ENCODE data around the gene AKAP13.
"Not testable (repeated sequence)": the region's sequence is repeated elsewhere in the genome, so short reads cannot be mapped to it uniquely, and the experiment has no call there.

AKAP13 gene

GRCh38 chr15:85482894-85483293 lies 102.5 kb downstream of the AKAP13 start:
- peak; percentile 76 for DNase-seq

DNA sequence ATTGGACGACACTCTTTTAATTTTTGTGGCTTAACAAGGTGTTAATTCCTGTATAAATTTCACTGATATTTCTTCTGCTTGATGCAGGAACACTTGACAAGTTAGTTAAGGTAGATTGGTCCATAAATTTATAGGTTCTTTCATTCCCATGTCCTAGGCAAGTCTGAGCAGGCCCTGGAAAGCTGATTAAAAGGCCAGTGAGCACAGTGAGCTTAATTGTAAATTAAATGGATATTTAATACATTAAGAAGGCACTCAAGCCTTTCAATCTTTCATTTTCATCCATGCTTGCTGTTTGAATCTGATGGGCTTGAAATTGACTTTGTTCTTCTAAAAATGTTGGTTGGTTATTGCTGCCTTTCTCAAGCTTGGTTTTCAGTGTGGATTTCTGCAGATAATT lies 103.6 kb downstream of the AKAP13 start:
- not testable (repeated sequence) for DNase-seq

DNA sequence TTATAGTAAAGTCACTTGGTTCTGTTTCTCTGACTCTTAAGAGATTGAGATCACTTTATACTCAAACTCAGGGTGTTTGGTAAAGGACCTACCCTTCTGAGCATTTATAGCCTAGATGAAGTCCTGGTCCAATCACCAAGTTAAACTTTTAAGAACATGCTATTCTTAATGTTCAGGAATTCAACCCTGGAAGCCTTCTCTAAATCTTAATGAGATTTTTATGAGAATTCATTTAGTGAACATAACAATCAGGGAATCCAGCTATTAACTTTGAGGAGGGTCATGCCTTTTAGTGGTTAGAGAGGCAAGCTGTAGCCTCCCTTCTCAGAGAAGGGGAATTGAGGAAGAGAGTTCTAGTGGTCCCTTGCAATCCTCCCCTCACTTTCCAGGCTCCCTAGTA lies 104.5 kb downstream of the AKAP13 start:
- DNase-seq, result not testable (repeated sequence)

DNA sequence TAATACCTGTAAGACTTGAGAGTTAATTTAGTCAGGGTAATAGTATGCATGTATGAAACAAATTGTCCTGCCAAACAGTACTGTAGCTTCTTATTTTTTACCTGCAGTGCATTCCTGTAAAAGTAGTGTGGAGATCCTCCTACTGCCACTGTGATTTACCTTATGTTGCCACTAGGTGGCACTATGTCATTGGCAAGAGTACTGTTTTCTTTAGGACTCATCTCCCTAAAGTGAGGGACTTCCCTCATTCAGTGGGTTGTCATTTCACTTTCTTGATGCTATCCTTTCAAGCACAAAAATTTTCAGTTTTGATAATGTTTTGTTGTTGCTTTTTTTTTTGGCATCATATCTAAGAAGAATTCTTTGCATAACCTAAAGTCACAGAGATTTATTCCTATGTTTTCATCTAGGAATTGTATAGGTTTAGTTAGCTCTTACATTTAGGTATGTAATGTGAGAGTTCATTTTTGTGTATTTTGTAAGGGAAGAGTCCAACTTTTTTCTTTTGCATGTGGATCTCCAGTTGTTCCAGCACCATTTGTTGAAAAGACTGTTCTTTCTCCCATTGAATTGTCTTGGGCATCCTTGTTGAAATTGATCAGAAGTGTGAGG lies 105.7 kb downstream of the AKAP13 start:
- peak; percentile 84 for DNase-seq

DNA sequence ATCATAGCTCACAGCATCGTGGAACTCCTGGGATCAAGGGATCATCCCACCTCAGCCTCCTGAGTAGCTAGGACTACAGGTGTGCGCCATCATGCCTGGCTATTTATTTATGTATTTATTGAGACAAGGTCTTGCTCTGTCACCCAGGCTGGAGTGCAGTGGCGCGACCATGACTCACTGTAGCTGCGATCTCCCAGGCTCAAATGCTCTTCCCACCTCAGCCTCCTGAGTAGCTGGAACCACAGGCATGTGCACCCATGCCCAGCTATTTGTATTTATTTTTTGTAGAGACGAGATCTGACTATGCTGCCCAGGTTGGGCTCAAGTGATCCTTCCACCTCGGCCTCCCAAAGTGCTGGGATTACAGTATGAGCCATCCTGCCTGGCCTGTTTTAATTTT lies 107.4 kb downstream of the AKAP13 start:
- not testable (repeated sequence) for DNase-seq

GRCh38 chr15:85488997-85489396 lies 108.6 kb downstream of the AKAP13 start:
- DNase-seq, result no peak

GRCh38 chr15:85489773-85490493 lies 109.5 kb downstream of the AKAP13 start:
- peak; percentile 70 for DNase-seq

GRCh38 chr15:85490856-85491255 lies 110.5 kb downstream of the AKAP13 start:
- DNase-seq, result peak; percentile 28

DNA sequence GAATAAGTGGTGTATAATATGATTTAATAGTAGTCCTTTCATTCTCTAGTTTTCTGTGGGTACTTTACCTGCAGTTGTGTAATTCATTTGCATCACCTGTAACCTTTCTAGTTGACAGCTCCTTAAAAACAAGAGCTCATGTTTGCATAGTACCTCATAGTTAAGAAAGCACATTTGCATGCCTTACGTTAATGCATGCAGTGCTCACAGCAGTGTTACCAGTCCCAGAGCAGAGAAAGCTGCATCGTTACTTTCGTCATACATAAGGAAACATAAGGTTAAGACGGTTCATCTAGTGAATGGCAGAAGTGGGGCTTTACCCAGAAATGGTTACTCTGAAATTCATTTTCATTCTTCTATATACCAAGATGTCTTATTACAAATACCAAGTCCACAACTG lies 111.3 kb downstream of the AKAP13 start:
- DNase-seq, result peak; percentile 52

DNA sequence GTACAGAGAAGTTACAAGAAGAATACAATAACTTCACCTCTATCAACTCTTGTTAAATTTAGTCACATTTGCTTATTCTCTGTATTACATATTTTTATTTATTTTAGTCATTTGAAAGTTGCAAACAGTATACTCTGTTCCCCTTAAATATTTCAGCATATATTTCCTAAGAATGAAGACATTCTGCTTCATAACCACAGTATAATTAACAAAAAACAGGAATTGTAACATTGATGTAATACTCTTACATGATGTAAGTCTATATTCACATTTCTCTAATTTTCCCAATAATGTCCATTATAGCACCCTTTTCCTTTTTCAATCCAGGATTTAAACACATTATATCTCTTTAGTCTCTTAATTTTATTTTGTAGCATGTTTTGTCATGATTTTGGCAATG lies 112.0 kb downstream of the AKAP13 start:
- peak; percentile 89 for DNase-seq

DNA sequence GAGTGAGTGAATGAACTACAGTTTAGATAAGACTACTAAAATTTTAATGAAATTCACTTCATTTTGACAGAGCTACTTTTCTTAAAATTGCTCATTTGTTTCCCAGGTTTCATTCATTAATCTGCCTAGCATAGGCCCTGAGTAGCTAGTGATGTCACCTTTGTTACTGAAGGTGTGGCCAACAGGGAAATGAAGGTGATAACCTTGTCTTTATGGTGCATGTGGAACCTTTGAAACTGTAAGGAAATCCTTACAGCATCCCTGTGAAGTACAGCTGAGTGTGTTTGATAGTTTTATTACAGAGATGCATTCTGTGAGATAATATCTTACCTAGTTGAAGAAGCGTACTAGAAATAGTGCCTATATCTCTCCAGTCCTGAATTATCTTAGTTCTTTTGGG lies 112.9 kb downstream of the AKAP13 start:
- no peak for DNase-seq

GRCh38 chr15:85494048-85494777 lies 113.8 kb downstream of the AKAP13 start:
- peak; percentile 87 for DNase-seq

GRCh38 chr15:85495096-85495495 lies 114.7 kb downstream of the AKAP13 start:
- DNase-seq, result no peak

- no peak for DNase-seq
Observed at GRCh38 chr15:85495544-85495943, 115.1 kb downstream of the AKAP13 start.

- no peak for DNase-seq
Observed at GRCh38 chr15:85496151-85496550, 115.7 kb downstream of the AKAP13 start.

- no peak for DNase-seq
Observed at GRCh38 chr15:85496551-85497171, 116.3 kb downstream of the AKAP13 start.

DNA sequence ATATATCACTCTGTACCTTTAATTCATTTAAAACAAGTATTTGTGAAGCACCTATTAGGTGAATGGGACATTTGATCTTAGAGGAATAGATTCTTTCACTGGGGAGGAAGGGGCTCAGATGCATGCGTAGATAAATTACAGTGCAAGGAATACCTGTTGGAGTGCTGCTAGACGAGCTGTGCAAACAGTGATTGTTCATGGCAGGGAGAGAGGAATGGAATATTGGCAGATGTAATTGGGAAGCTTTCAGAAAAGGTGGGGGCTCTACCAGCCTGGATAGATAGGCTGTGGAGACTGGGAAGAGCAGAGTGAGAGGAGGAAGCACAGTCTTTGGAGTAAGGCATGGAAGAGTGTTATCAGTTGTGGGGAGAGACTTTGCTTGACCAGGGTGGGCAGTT lies 116.8 kb downstream of the AKAP13 start:
- no peak for DNase-seq

- DNase-seq, result no peak
Observed at GRCh38 chr15:85498471-85498870, 118.1 kb downstream of the AKAP13 start.

DNA sequence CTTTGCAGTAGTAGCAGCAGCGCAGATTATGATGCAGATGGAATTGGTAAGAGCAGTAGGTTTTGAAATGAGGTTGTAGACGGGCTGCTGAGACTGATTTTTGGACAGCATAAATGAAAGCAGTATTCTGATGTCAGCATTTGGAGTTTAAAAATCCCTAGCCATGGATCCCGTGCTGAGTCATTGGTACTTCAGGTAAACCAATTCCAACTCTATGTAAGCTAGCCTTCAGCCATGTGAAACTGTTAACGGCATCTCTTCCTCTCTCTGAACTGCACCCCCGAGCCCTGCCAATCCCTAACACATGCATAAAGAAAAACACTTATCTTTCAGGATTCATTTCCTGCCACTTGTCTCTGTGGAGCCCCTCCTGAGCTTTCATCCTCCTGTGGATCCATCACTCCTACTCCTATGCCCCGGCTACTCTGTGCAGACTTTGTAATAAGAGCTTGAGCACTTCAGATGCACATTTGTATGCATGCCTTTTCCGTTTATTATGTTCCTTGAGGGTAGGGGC lies 119.0 kb downstream of the AKAP13 start:
- no peak for DNase-seq

- DNase-seq, result no peak
Observed at GRCh38 chr15:85500060-85500708, 119.8 kb downstream of the AKAP13 start.

DNA sequence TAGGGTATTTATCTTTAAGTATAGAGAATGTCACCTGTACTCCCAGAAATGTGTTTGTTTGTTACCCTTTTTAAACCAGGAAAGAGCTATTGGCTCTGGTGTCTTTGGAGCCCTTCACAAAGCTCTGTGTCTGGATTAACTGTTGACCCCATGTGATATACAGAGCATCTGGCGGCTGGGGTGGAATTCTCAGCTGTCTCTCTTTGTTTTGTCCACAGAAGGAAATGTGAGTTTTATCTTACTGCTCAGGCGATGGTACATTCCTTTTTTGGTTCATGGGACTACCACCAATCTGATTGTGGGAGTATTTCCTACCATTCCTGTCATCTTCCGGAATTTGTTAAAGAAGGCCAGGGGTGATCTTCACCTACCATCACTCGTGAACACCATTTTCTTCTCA lies 120.3 kb downstream of the AKAP13 start:
- DNase-seq, result no peak

GRCh38 chr15:85501574-85501973 lies 121.2 kb downstream of the AKAP13 start:
- DNase-seq, result no peak
